ENCODE results near the gene GAA. TPM values are rescaled to one million over a fixed set of nuclear protein-coding genes. Genes with fewer than 3 reads are reported as not detected.

GAA gene
- polyA plus RNA-seq, 6 donors from 2014 or later = 6.5 to 18.2 (median 14.5) TPM

DNA sequence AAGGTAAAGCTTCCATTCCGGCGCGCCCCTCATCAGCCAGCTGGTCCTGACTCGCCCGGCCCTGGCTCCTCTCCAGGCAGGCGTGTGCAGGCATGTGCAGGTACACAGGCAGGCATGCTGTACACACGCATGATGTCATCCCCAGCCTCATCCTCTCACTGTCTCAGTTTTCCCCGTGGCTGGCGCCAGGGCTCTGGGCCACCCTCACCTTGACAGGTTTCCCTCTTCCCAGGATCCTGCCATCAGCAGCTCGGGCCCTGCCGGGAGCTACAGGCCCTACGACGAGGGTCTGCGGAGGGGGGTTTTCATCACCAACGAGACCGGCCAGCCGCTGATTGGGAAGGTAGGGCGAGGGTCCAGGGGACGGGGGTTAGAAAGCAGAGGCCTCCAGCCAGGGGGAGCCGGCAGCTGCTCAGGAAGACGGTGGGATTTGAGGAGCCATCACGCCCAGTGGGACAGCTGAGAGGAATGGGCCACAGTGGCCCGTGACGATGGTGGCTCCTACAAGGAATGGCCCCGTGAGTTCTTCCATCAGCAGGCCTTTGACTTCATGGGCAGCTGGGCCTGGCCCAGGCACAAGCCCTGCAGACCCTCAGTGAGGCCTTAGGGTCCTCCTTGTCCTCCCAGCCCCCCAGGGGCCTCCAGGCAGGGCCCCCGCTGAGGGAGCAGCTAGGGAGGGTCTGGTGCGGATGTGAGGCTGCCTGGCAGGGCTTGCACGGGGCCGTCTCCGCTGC is 8.5 kb downstream of the GAA start:
- ATAC-seq (ENCODE audit: low read depth in 2 of 2) = no peak
- Mint-ChIP-seq H3K27me3 (no peaks in the 10 kb centered on the region), H3K4me1 (peaks cover 8 to 12% (median 11%) of the 10 kb centered on the region in 3 donors), H3K27ac (no peak overlapping the region), H3K4me3 (no peak overlapping the region), H3K36me3 (peaks cover 0 to 2% of the 10 kb centered on the region in 2 donors), H3K9me3 (peaks cover 0 to 3% (median 0%) of the 10 kb centered on the region in 7 donors)
- no peak for DNase-seq

DNA sequence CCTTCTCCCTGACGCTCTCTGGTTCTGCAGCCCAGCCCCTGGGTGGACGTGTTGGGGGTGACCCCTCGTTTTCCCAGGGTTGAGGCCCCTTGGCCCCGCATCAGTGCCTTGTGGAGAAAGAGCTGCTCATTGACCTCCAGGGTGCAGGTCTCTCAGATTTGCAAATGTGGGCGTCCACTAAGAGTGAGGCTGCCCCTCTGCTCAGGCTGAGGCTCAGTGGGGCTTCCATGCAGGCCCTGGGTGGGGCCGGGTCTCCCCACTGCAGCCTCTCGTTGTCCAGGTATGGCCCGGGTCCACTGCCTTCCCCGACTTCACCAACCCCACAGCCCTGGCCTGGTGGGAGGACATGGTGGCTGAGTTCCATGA is 9.0 kb downstream of the GAA start:
- Mint-ChIP-seq H3K4me1 (peaks cover 8 to 12% (median 11%) of the 10 kb centered on the region in 3 donors), H3K36me3 (peaks cover 0 to 7% of the 10 kb centered on the region in 2 donors), H3K4me3 (no peak overlapping the region), H3K9me3 (peaks cover 0 to 7% (median 3%) of the 10 kb centered on the region in 7 donors), H3K27me3 (no peaks in the 10 kb centered on the region), H3K27ac (no peak overlapping the region)
- no peak for DNase-seq
- no peak for ATAC-seq (ENCODE audit: low read depth in 2 of 2)

DNA sequence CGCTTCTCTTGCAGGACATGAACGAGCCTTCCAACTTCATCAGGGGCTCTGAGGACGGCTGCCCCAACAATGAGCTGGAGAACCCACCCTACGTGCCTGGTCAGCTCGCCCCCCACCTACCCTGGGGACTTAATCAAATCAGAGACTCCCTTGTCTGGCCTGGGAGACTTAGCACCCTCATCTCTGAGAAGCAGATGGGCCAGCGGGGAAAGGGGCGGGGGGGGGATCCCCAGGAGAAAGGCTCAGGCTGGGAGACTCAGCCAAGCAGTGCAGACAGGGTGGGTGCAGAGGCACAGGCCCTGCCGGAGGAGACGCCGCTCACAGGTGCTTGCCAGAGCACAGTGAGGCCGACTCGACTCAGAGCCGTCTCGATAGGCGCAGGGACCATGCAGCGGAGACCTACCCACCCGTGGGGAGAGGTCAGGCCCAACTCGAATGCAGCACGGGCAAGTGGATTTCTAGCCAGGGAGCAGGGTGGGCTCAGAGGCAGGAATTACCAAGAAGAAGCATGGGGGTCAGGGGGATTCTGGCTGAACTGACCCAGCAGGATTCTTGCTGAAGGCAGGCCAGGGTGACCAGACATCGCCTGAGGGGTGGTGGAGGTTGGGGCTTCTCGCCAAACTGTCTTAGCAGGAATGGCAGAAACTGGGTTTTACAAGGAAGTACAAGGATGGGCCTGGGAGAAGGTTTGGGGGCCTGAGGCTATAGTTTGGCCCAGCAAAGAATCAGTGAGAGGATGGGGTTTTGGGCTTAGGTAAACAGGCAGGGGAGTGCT is 9.7 kb downstream of the GAA start:
- Mint-ChIP-seq H3K27ac (peak overlapping the region in 1 of 6 donors; percentile 88), H3K36me3 (peaks cover 0 to 7% of the 10 kb centered on the region in 2 donors), H3K27me3 (no peaks in the 10 kb centered on the region), H3K4me3 (peak overlapping the region in 1 of 8 donors; percentile 73), H3K9me3 (peaks cover 0 to 8% (median 5%) of the 10 kb centered on the region in 7 donors), H3K4me1 (peaks cover 8 to 12% (median 11%) of the 10 kb centered on the region in 3 donors)
- ATAC-seq (ENCODE audit: low read depth in 2 of 2) (no peak), DNase-seq (no peak)

DNA sequence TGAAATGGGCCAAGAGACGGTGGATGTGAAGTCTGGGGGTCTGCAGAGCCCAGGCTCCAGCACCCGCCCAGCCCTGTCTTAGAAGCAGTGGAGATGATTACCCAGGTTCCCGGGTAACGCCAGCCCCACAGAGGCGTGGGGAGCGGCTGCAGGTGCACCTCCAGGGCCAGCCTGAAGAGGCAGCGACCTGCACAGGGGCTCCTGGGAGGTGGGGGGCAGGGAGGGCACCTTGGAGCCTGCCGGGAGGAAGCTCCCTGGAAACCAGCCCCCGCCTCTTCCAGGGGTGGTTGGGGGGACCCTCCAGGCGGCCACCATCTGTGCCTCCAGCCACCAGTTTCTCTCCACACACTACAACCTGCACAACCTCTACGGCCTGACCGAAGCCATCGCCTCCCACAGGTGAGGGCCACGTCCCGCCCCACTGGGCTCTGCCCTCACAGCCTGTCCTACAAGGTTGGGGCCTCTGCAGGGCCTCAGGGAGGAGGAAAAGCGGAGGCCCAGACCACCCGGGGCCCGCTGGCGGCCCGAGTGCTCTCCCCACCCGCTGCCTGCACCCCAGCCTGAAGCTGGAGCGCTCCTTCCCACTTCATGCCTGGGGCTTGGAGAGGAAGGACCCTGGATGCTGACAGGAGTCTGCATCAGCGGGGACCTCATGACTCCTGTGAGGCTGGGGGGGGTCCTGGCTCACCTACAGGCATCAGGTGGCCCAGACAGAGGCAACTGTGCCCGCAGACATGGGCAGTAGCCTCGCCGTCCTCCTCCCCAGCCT is 10.5 kb downstream of the GAA start:
- Mint-ChIP-seq H3K4me1 (peaks cover 8 to 12% (median 11%) of the 10 kb centered on the region in 3 donors), H3K4me3 (peak overlapping the region in 1 of 8 donors; percentile 73), H3K27ac (no peak overlapping the region), H3K27me3 (no peaks in the 10 kb centered on the region), H3K36me3 (peaks cover 0 to 7% of the 10 kb centered on the region in 2 donors), H3K9me3 (peaks cover 0 to 8% (median 5%) of the 10 kb centered on the region in 7 donors)
- no peak for ATAC-seq (ENCODE audit: low read depth in 2 of 2)
- no peak for DNase-seq

DNA sequence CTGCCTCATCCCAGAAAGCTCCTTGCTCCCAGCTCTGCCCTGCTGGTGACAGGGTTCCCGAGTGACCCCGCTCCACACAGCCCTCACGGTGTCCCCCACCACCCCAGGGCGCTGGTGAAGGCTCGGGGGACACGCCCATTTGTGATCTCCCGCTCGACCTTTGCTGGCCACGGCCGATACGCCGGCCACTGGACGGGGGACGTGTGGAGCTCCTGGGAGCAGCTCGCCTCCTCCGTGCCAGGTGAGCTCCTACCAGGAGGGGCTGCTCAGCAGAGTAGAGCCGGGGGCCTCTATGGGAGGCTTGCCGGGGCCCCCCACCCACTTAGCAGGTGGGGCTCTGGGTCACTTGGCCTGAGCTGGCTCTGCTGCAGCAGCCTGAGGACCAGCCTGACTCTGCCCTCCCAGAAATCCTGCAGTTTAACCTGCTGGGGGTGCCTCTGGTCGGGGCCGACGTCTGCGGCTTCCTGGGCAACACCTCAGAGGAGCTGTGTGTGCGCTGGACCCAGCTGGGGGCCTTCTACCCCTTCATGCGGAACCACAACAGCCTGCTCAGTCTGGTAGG is 11.2 kb downstream of the GAA start:
- ATAC-seq (ENCODE audit: low read depth in 2 of 2) (peak; percentile 45 to 59), DNase-seq (no peak)
- peaks cover 0 to 8% (median 5%) of the 10 kb centered on the region in 7 donors for H3K9me3 Mint-ChIP-seq
- no peaks in the 10 kb centered on the region for H3K27me3 Mint-ChIP-seq
- H3K36me3 Mint-ChIP-seq = peaks cover 0 to 7% of the 10 kb centered on the region in 2 donors
- H3K4me3 Mint-ChIP-seq = peak overlapping the region in 2 of 8 donors; percentile 35 to 39
- peaks cover 8 to 12% (median 11%) of the 10 kb centered on the region in 3 donors for H3K4me1 Mint-ChIP-seq
- peak overlapping the region in 1 of 6 donors; percentile 7 for H3K27ac Mint-ChIP-seq

DNA sequence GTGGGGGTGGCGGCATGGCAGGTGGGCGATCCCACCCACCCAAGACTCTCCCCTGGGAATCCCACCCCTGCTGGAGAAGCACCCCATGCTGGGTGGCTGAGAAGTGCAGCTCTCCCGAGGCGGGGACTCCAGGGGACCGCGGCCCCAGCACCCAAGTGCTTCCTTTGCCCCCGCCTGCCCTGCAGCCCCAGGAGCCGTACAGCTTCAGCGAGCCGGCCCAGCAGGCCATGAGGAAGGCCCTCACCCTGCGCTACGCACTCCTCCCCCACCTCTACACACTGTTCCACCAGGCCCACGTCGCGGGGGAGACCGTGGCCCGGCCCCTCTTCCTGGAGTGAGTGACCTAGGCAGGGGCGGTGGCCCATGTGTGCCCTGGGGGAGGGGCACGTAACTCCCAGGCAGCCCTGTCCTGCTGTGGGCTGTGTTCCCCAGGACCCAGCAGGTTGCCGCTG is 11.7 kb downstream of the GAA start:
- peak overlapping the region in 1 of 6 donors; percentile 7 for H3K27ac Mint-ChIP-seq
- DNase-seq (no peak), ATAC-seq (ENCODE audit: low read depth in 2 of 2) (peak; percentile 54 to 56)
- peak overlapping the region in 2 of 8 donors; percentile 35 to 39 for H3K4me3 Mint-ChIP-seq
- peaks cover 0 to 8% (median 5%) of the 10 kb centered on the region in 7 donors for H3K9me3 Mint-ChIP-seq
- H3K4me1 Mint-ChIP-seq = peaks cover 8 to 12% (median 11%) of the 10 kb centered on the region in 3 donors
- no peaks in the 10 kb centered on the region for H3K27me3 Mint-ChIP-seq
- peaks cover 0 to 7% of the 10 kb centered on the region in 2 donors for H3K36me3 Mint-ChIP-seq

DNA sequence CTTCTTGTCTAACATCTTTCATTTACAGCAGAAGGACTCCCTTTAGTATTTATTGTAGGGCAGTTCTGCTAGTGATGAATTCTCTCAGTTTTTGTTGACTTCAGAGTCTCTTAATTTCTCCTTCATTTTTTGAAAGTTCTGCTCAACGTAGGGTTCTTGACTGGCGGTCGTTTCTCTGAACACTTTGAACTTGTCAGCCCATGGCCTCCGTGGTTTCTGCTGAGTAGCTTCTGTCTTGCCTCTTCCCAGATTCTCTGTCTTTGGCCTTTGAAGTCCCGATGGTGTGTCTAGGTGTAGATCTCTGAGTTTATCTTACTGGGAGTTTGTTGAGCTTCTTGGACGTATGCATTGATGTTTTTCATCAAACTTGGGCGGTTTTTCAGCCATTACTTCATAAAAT is 13.4 kb downstream of the GAA start:
- Mint-ChIP-seq H3K4me3 (no peak overlapping the region), H3K9me3 (peaks cover 0 to 8% (median 5%) of the 10 kb centered on the region in 7 donors), H3K27ac (peak overlapping the region in 1 of 6 donors; percentile 57), H3K27me3 (no peaks in the 10 kb centered on the region), H3K36me3 (peaks cover 0 to 7% of the 10 kb centered on the region in 2 donors), H3K4me1 (peaks cover 8 to 12% (median 11%) of the 10 kb centered on the region in 3 donors)
- ATAC-seq (ENCODE audit: low read depth in 2 of 2) = no peak
- DNase-seq = no peak

DNA sequence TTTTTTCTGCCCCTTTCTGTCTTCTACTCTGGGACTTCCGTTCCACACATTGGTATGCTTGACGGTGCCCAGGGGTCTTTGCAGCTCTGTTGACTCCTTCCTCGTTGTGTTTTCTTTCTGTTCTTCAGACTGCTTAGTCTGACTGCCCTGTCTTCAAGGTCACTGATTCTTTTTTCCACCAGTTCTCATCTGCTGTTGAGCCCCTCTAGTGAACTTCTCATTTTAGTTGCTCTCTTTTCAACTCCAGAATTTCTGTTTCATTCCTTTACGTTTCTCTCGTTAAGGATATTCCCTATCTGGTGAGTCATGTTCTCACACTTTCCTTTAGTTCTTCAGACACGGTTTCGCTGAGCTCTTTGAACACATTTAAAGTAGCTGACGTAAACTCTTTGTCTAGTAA is 13.8 kb downstream of the GAA start:
- Mint-ChIP-seq H3K27me3 (no peaks in the 10 kb centered on the region), H3K4me3 (no peak overlapping the region), H3K36me3 (peaks cover 0 to 7% of the 10 kb centered on the region in 2 donors), H3K27ac (peak overlapping the region in 2 of 6 donors; percentile 18 to 38), H3K4me1 (peaks cover 8 to 12% (median 11%) of the 10 kb centered on the region in 3 donors), H3K9me3 (peaks cover 0 to 8% (median 5%) of the 10 kb centered on the region in 7 donors)
- DNase-seq = no peak
- no peak for ATAC-seq (ENCODE audit: low read depth in 2 of 2)

DNA sequence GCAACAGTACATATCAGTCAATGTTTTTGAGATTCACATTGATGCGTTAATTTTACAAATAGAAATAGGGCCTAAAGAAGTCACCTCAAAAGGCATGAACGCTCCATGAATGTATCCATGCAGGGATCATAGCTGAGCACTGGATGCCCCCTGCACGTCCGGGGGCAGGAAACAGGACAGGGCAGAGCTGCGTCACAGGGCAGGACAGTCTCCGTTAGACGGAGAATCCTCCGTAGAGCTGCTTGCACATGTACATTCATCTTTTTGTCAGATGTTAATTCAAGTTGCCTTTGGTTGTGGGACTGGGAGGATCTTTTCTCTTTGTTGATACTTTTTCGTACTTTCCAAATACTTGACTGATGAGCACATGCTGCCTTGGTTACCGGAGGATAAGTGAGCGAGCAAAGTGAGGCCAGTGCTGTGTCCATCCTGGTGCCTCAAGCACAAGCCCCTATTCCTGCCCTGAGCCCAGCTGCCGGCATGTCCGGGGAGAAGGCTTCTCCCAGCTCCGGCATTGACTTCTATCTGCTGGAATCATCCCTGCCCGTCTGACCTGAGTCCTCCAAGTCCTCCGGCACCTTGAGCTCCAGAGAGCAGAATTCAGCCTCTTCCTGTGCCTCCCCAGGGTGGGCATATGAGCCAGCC is 15.0 kb downstream of the GAA start:
- Mint-ChIP-seq H3K27me3 (no peaks in the 10 kb centered on the region), H3K4me1 (peaks cover 8 to 12% (median 10%) of the 10 kb centered on the region in 3 donors), H3K9me3 (peaks cover 0 to 8% (median 5%) of the 10 kb centered on the region in 7 donors), H3K36me3 (peaks cover 0 to 7% of the 10 kb centered on the region in 2 donors), H3K27ac (no peak overlapping the region), H3K4me3 (no peak overlapping the region)
- ATAC-seq (ENCODE audit: low read depth in 2 of 2) (no peak), DNase-seq (no peak)

DNA sequence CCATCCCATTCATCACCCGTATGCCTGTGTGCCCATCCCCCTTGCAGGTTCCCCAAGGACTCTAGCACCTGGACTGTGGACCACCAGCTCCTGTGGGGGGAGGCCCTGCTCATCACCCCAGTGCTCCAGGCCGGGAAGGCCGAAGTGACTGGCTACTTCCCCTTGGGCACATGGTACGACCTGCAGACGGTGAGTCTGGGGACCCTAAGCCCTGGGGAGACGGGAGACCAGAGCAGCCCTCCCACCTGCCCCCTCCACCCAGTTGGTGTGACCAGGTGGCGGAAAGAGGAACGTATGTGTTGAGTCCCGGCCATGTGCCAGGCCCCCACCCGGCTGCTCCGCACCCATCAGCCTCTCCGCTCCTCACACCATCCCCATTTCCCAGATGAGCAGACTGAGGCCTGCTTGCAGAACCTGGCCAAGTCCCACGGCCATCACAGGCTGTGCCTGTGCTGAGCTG is 15.6 kb downstream of the GAA start:
- H3K27ac Mint-ChIP-seq = peak overlapping the region in 1 of 6 donors; percentile 56
- DNase-seq = no peak
- peaks cover 0 to 7% of the 10 kb centered on the region in 2 donors for H3K36me3 Mint-ChIP-seq

DNA sequence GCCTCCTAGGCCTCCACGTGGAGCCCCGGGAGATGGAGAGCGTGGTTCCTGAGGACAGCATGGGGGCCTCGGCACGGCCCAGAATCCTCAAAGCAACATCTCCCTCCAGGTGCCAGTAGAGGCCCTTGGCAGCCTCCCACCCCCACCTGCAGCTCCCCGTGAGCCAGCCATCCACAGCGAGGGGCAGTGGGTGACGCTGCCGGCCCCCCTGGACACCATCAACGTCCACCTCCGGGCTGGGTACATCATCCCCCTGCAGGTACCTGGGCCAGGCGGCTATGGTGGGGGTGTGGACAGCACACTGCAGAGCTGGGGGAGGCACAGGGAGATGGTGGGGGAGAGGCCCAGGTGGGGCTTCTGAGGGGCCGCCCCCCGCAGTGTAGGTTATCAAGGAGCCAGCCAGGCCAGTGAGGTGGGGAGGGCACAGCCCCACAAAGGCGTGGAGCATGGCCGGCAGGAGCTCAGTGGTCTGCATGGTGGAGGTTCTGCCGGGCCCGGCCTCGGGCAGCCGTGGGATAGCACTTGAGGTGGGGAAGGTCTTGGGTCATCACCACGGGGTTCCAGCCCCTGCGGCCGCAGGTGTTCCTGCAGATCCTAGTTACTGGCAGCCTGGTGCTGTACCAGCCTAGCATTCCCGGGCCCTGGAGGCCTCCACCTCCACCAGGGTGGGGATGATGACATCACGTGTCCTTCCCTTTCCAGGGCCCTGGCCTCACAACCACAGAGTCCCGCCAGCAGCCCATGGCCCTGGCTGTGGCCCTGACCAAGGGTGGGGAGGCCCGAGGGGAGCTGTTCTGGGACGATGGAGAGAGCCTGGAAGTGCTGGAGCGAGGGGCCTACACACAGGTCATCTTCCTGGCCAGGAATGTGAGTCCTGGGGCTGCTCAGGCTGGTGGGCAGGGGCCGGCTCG is 16.4 kb downstream of the GAA start:
- ATAC-seq (ENCODE audit: low read depth in 2 of 2) = no peak
- Mint-ChIP-seq H3K36me3 (peaks cover 0 to 7% of the 10 kb centered on the region in 2 donors), H3K4me1 (peaks cover 3 to 7% (median 4%) of the 10 kb centered on the region in 3 donors), H3K27me3 (no peaks in the 10 kb centered on the region), H3K9me3 (peaks cover 0 to 8% (median 5%) of the 10 kb centered on the region in 7 donors), H3K4me3 (no peak overlapping the region), H3K27ac (peak overlapping the region in 1 of 6 donors; percentile 56)
- DNase-seq = no peak

More for the DNA sequence above, 15.6 kb downstream of the GAA start:
- peaks cover 8 to 12% (median 8%) of the 10 kb centered on the region in 3 donors for H3K4me1 Mint-ChIP-seq
- H3K9me3 Mint-ChIP-seq = peaks cover 0 to 8% (median 5%) of the 10 kb centered on the region in 7 donors
- no peak overlapping the region for H3K4me3 Mint-ChIP-seq
- no peaks in the 10 kb centered on the region for H3K27me3 Mint-ChIP-seq
- ATAC-seq (ENCODE audit: low read depth in 2 of 2) = no peak
